GM12875 (cell line): ENCODE measurements around the gene LOXL1.

Experiments
- H3K4me3 ChIP-seq: one replicate; pipeline ENCODE4 v1.5.1; 2011; ENCODE audit warnings: low read depth, low read length, control low read depth
- TF ChIP-seq, protein P1 (sequence below): IDR thresholded peaks from 2 replicates; pipeline ENCODE4 v1.5.1; 2011; ENCODE audit warnings: low read depth, mild to moderate bottlenecking, control low read depth, inconsistent platforms, low read length, moderate library complexity, borderline replicate concordance; ENCODE audit not compliant: insufficient read depth

The LOXL1 gene

DNA sequence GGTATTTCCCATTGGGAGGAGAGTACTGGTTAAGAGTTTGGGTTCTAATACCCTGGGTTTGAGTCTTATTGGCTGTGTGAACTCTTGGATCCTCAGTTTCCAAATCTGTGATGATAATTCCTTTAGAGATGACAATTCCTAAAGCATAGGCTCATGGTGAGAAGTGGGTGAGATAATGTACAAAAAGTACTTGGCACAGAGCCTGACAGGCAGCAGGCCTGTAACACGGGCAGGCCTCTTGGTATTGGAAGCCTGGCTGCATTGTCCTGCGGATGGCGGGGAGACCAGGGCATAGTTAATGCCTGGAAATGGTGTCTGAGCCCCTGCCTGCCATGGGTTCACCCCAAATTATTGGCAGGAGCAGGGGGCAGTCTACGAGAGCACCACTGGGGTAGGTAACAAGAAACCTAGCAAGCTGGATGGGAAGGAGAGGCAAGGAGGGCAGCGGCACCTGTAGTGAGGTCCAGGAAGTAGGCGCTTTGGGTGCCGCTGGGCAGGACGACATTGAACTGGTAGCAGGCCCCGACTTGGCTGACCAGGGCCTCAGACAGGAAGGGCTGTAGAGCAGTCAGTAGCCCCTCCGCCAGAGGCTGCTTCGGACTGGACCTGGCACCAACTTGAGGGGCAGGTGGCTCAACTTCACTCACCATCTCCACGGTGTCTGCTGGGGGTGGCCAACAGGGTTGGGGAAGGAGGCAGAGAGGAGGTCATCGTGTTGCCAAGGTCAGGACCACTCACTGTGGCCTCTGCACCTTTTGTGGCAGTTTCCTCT is 58.1 kb downstream of the LOXL1 start:
- no peak overlapping the region for H3K4me3 ChIP-seq
- TF ChIP-seq, protein P1, sequence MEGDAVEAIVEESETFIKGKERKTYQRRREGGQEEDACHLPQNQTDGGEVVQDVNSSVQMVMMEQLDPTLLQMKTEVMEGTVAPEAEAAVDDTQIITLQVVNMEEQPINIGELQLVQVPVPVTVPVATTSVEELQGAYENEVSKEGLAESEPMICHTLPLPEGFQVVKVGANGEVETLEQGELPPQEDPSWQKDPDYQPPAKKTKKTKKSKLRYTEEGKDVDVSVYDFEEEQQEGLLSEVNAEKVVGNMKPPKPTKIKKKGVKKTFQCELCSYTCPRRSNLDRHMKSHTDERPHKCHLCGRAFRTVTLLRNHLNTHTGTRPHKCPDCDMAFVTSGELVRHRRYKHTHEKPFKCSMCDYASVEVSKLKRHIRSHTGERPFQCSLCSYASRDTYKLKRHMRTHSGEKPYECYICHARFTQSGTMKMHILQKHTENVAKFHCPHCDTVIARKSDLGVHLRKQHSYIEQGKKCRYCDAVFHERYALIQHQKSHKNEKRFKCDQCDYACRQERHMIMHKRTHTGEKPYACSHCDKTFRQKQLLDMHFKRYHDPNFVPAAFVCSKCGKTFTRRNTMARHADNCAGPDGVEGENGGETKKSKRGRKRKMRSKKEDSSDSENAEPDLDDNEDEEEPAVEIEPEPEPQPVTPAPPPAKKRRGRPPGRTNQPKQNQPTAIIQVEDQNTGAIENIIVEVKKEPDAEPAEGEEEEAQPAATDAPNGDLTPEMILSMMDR = no peak

DNA sequence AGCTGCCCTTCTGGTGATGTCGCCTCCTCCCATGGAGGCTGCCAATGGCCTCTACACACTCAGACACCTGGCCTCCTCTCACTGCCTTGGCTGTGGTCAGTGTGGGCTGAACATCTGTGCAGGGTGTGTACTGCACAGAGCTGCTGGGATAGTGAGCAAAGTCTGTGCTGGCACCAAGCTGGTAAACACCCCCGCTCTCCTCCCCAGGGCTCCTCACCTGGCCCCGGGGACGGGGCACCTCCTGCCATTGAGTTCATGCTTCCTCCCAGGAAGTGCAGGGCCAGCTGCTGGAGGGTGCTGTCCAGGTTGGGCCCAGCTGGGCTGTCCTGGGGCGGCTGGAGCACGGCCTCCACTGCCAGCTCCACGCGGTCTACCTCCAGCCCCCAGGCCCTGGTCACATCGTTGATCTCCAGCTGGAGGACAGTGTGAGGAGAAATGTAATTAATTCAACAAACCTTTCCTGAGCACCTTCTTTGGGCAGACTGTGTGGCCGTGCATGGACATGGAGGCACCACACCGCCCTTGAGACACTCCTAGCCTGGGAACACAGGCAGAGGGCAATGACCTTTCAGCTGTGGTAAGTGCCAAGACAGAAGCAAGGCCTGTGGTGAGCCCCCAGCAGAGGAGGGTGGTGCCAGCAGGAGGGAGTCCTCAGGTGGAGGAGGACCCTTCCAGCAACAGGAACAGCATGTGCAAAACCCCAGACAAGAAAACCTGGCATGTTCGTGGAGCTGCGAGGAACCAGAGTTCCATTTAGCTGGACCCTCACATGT is 59.0 kb downstream of the LOXL1 start:
- no peak overlapping the region for H3K4me3 ChIP-seq
- TF ChIP-seq, protein P1 = no peak

DNA sequence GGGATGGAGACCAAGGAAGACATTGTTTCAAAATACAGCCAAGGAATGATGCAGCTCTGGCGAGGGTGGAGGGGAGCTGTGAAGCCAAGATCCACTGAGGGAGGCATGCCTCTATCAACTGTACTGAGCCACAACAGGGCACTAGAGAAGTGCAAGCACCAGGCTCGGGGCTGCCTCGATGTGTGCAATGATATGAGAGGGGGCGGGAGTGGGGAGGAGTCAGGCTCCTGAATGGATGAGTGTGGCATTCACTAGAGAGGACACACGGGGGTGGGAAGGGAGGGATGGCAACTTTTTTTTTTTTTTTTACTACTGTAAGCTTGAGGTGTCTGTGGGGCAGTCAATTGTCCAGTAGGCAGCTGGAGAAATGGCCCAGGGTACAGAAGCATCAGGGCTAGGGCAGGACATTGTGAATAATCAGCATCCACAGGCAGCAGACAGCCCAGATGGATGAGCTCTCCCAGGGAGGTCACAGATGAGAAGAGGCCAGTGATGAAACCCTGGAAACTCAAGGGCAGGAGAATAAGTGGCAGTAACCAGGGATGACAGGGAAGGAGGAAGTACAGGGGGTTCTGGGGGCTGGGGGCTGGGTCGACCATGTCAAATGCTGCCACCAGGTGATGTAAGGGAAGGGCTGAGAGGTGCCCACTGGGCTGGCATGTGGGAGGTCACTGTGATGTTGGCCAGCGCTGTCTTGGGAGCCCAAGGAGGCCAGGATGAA is 60.0 kb downstream of the LOXL1 start:
- TF ChIP-seq, protein P1 = no peak
- no peak overlapping the region for H3K4me3 ChIP-seq

DNA sequence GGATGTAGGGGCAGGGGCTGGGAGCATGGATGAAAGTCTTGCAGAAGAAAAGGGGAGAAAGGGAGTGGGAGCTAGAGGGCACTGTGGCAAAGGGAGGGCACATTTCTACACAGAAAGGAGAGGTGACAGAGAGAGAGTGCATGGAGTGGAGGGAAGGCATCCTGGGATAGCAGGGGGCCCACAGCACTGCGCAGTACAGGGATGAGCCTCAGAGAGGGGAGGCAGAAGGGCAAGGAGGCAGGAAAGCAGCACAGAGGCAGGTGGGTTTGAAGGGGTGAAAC is 60.5 kb downstream of the LOXL1 start:
- no peak overlapping the region for H3K4me3 ChIP-seq
- TF ChIP-seq, protein P1 = no peak

DNA sequence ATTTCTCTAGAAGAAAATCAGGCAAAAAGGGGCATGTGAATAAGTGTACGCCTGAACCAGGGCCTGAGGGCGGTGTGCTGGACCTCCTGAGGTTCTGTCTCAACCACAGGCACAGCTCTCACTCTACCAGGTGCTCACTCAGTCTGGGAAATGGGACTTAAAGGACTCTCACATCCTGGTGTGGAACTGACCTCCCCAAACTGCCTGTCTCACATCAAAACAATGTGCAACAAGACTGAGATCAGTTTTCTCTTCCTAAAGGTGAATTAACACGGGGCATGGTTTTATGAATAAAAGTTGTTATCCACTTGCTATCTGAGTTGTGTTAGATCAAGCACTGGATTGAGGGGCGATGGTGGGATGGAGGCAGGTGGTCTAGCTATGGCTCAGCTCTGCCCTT is 61.0 kb downstream of the LOXL1 start:
- H3K4me3 ChIP-seq = no peak overlapping the region

DNA sequence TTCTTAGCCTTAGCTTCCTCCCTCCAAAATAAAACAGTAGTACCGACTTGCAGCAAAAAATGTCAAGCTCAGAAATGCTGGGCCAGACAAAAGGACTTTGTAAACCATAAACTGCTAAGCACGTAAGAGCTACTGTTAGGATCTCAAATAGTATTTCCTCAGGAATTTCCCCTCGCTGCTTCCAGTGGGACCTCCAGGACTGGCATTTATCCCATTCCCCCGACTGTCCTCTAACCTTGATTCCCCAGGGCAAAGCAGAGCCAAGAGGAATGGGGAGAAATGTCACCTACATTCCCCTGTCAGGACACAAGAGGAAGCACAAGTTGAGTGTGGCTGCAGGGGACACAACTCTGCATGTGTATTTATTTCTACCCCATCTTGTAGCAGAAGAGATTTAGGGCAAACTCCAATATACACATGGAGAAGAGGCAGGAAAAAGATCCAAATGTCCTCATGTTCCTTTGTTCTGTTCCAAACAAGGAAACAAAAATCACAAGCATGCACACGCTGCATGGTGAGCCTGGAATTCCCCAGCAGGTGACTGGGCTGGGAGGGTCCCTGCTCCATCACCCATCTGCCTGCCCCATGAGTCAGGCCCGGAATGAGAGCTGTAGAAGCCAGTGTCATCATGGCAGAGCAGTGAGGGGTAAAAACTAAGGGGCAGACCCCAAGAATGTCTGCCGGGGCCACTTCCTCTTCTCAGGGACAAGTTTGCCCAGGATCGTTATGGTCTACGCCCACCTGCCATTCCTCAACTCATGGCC is 61.6 kb downstream of the LOXL1 start:
- H3K4me3 ChIP-seq = no peak overlapping the region
- TF ChIP-seq, protein P1 = no peak

More for the DNA sequence above, 61.0 kb downstream of the LOXL1 start:
- TF ChIP-seq, protein P1 = no peak
